Amygdala (tissue), 56 donors: Measurements from ENCODE around the gene KIAA1958.
"Not testable (repeated sequence)": the region's sequence is repeated elsewhere in the genome, so short reads cannot be mapped to it uniquely, and the experiment has no call there.

Source experiments
- DNase-seq, 56 donors: peaks; one replicate each; lab custom pipeline; 2025; lab: John Stamatoyannopoulos, UW

The KIAA1958 gene

GRCh38 chr9:112642126-112642525, 155.5 kb downstream of the KIAA1958 start:
- DNase-seq: no peak

- DNase-seq: no peak
Observed at GRCh38 chr9:112647596-112647995, 161.0 kb downstream of the KIAA1958 start.

GRCh38 chr9:112648624-112649023, 162.0 kb downstream of the KIAA1958 start:
- DNase-seq: no peak

- no peak for DNase-seq
Observed at GRCh38 chr9:112654282-112654681, 167.7 kb downstream of the KIAA1958 start.

- no peak for DNase-seq
Observed at GRCh38 chr9:112655668-112656067, 169.0 kb downstream of the KIAA1958 start.

GRCh38 chr9:112659906-112660305, 173.3 kb downstream of the KIAA1958 start:
- no peak for DNase-seq

- no peak for DNase-seq
Observed at GRCh38 chr9:112663681-112664080, 177.1 kb downstream of the KIAA1958 start.

GRCh38 chr9:112664531-112664930, 177.9 kb downstream of the KIAA1958 start:
- no peak for DNase-seq

GRCh38 chr9:112665347-112665746, 178.7 kb downstream of the KIAA1958 start:
- DNase-seq: no peak

GRCh38 chr9:112669326-112669725, 182.7 kb downstream of the KIAA1958 start:
- DNase-seq: no peak

- no peak for DNase-seq
Observed at GRCh38 chr9:112670991-112671625, 184.5 kb downstream of the KIAA1958 start.

- not testable (repeated sequence) for DNase-seq
Observed at GRCh38 chr9:112673221-112673620, 186.6 kb downstream of the KIAA1958 start.

- no peak for DNase-seq
Observed at GRCh38 chr9:112677040-112677439, 190.4 kb downstream of the KIAA1958 start.

GRCh38 chr9:112680731-112681402, 194.2 kb downstream of the KIAA1958 start:
- no peak for DNase-seq

GRCh38 chr9:112689161-112689740, 202.6 kb downstream of the KIAA1958 start:
- DNase-seq: no peak

- no peak for DNase-seq
Observed at GRCh38 chr9:112694706-112695555, 208.3 kb downstream of the KIAA1958 start.

GRCh38 chr9:112696461-112696860, 209.8 kb downstream of the KIAA1958 start:
- DNase-seq: no peak

GRCh38 chr9:112699230-112699629, 212.6 kb downstream of the KIAA1958 start:
- no peak for DNase-seq

- no peak for DNase-seq
Observed at GRCh38 chr9:112700085-112700484, 213.5 kb downstream of the KIAA1958 start.

- DNase-seq: no peak
Observed at GRCh38 chr9:112703304-112703703, 216.7 kb downstream of the KIAA1958 start.
